Natural killer cell treated with Interleukin-12 subunit alpha and Interleukin-12 subunit beta and Interleukin-15 and Interleukin-18, amount 100 ng/mL, for 72 hours (primary cell): ENCODE measurements around the gene TRABD2A. TPM values are rescaled to one million over a fixed set of nuclear protein-coding genes. Genes with fewer than 3 reads are reported as not detected.

ENCODE experiments used
- ATAC-seq, 2 donors: fragments of 150-1000 bp; cut with Tn5 transposase in 1 of 2; sonication (Bioruptor Pico), chemical (Tn5 transposase) in 1 of 2; 2 replicates each; pipeline ENCODE4 v1.10.0; 2021
- DNase-seq: peaks from one replicate; pipeline ENCODE4 v3.0.0; 2022; ENCODE audit warnings: low spot score
- H3K27ac Mint-ChIP-seq, 2 donors: 1 replicate in 1 of 2; 2 replicates in 1 of 2; pipeline ENCODE4 v1.8.0; 2022; ENCODE audit warnings: mixed read lengths in 2 of 2, mild to moderate bottlenecking in 1 of 2, moderate library complexity in 1 of 2
- H3K27me3 Mint-ChIP-seq, 2 donors: 1 replicate in 1 of 2; 2 replicates in 1 of 2; pipeline ENCODE4 v1.8.0; 2022; ENCODE audit warnings: mixed read lengths in 2 of 2
- H3K36me3 Mint-ChIP-seq: one replicate; pipeline ENCODE4 v1.8.0; 2022; ENCODE audit warnings: mixed read lengths
- H3K4me1 Mint-ChIP-seq, 2 donors: 1 replicate in 1 of 2; 2 replicates in 1 of 2; pipeline ENCODE4 v1.8.0; 2022; ENCODE audit warnings: low read depth in 2 of 2, mixed read lengths in 2 of 2, mild to moderate bottlenecking in 1 of 2
- H3K4me3 Mint-ChIP-seq: one replicate; pipeline ENCODE4 v1.8.0; 2022; ENCODE audit warnings: mixed read lengths
- H3K9me3 Mint-ChIP-seq: 2 replicates; pipeline ENCODE4 v1.8.0; 2022; ENCODE audit warnings: mixed read lengths
- total RNA-seq, 2 donors: library from RNA; stranded (reverse); gene quantifications; one replicate each; pipeline ENCODE4 v1.2.3, GENCODE V29; 2022

TRABD2A gene
- total RNA-seq, 2 donors from 2014 or later = 6.6 to 18.3 TPM

DNA sequence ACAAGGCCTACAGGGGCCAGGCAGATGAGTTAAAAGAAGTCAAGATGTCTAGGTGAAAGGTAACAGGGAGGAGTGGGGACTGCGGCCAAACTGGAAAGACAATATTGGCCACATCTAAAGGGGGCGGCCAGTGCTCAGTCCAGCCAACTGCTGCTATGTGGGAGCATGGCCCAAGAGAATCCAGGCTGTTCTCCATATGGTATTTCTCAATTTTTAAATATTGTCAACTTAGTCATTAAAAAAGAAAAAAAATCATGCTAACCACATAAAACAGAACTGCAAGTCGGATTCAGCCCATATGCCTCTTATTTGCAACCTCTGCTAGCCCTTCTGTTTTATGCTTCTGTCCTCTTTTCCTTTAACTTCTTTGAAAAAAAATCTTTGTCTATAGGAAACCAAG lies 14.8 kb downstream of the TRABD2A start:
- Mint-ChIP-seq H3K9me3 (no peaks in the 10 kb centered on the region), H3K27ac (no peak overlapping the region), H3K4me3 (no peak overlapping the region), H3K27me3 (peaks cover 0 to 3% of the 10 kb centered on the region in 2 donors), H3K36me3 (no peaks in the 10 kb centered on the region), H3K4me1 (peaks cover 7 to 10% of the 10 kb centered on the region in 2 donors)
- ATAC-seq (no peak), DNase-seq (no peak)

DNA sequence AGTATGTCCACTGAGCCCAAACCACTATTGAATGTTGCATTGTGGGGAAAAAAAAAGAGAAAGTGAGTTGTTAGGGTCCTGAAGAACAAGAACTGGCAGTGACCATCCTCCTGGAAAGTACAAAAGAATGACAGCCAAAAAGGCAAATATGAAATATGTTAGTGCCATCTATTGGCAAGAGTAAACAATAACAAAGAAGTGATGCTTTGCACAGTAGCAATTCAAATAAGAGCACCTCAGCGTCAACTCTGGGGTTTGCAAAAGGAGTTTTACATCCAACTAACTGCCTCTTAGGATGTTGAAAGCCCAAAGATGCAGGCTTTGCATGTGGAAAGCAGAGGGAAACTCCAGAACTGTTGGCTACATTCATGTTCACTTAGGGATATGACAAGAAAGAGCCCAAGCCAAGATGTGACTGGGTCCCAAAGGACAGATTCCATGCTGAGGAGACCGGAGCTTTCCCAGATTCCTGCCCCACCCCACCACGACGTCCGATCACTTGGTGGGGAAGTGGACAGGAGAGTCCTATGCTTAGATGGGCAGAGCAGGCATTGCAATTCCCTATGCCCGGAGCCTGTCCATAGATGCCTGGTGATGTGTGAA lies 15.6 kb downstream of the TRABD2A start:
- ATAC-seq (no peak), DNase-seq (peak; percentile 44)
- H3K27me3 Mint-ChIP-seq = no peaks in the 10 kb centered on the region
- H3K4me1 Mint-ChIP-seq = peaks cover 7 to 12% of the 10 kb centered on the region in 2 donors
- H3K36me3 Mint-ChIP-seq = no peaks in the 10 kb centered on the region
- H3K27ac Mint-ChIP-seq = peak overlapping the region; percentile 53 to 76
- no peak overlapping the region for H3K4me3 Mint-ChIP-seq
- H3K9me3 Mint-ChIP-seq = no peaks in the 10 kb centered on the region

DNA sequence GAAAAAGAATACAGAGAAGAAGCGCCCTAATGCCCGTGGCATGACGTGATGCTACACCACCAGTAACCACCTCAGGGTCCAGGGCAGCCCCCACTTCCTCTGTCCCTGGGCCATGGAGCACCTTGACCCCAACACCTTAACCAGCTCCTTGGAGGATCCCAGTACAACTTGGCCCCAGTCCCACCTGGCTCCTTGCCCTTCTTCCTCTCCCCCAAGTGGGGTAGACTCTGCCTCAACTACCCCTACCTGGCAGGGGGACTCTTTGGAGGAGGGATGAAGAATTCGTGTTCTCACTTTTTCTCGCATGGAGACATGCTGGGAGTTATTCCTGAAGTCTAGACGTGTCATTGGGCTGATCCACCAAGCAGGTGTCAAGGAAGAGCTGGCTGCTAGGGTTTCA lies 18.9 kb downstream of the TRABD2A start:
- Mint-ChIP-seq H3K4me3 (no peak overlapping the region), H3K4me1 (peaks cover 30 to 41% of the 10 kb centered on the region in 2 donors), H3K9me3 (no peaks in the 10 kb centered on the region), H3K36me3 (no peaks in the 10 kb centered on the region), H3K27ac (peak overlapping the region in 1 of 2 donors; percentile 16), H3K27me3 (no peaks in the 10 kb centered on the region)
- DNase-seq (peak; percentile 53), ATAC-seq (no peak)

DNA sequence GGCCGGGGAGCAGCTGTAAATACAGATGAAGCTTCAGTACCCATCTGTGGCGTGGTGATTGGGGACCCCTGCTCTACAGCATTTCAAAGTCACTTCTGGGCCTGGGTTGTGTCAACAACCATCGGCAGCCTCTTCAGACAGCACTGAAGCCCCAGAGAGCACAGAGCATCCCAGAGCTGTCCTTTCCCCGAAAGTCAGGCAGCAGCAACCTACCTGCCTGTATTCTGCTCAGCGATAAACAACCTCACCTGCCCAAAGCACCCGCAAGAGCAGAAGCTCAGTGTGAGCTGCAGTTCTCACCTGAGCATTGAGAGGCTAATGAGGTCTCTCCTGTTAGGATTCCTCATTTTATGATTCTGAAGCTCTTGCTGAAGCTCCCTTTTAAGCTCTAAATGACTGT lies 19.3 kb downstream of the TRABD2A start:
- no peaks in the 10 kb centered on the region for H3K9me3 Mint-ChIP-seq
- DNase-seq (no peak), ATAC-seq (no peak)
- no peaks in the 10 kb centered on the region for H3K36me3 Mint-ChIP-seq
- peak overlapping the region in 1 of 2 donors; percentile 16 for H3K27ac Mint-ChIP-seq
- H3K4me3 Mint-ChIP-seq = no peak overlapping the region
- H3K4me1 Mint-ChIP-seq = peaks cover 35 to 45% of the 10 kb centered on the region in 2 donors
- H3K27me3 Mint-ChIP-seq = no peaks in the 10 kb centered on the region

DNA sequence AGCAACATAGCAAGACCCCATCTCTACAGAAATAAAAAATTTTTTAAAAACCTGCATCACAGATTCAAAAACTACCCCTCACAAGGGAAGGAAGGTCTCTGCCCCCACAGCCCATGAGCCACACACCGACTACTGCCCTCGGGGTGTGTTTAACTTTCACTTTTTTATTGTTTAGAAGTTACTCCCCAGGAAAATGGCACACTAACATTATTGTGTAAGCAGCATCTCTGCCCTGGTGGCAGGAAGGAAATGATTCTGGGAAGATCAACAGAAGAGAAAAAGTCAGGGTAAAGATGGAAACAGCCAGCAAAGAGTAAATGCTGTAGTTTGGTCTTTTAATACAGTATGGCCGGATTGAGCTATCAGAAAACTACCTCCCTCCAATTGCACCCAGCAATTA lies 21.9 kb downstream of the TRABD2A start:
- ATAC-seq = no peak
- DNase-seq = no peak
- Mint-ChIP-seq H3K4me1 (peaks cover 37 to 48% of the 10 kb centered on the region in 2 donors), H3K9me3 (no peaks in the 10 kb centered on the region), H3K27me3 (no peaks in the 10 kb centered on the region), H3K36me3 (no peaks in the 10 kb centered on the region), H3K27ac (peak overlapping the region; percentile 22 to 50), H3K4me3 (peak overlapping the region; percentile 30)

DNA sequence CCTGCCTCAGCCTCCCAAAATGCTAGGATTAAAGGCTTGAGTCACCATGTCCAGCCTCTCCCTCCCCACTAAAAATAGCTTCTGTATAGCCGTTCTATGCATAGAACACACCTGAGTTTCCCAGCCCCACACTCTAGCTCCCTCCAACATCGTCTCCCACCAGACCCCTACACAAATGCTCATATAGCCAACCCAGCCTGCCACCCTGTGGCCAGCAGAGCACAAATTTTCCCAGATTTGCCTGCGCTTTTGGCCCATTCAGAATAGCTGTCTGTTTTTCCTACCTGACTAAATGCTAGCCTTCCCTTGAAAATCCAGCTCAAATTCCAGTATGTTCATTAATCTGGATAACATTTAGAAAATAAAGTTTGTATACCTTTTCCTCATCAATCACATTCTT lies 22.8 kb downstream of the TRABD2A start:
- H3K4me3 Mint-ChIP-seq = no peak overlapping the region
- ATAC-seq (no peak), DNase-seq (peak; percentile 23)
- H3K36me3 Mint-ChIP-seq = peaks cover 3% of the 10 kb centered on the region
- H3K4me1 Mint-ChIP-seq = peaks cover 37 to 48% of the 10 kb centered on the region in 2 donors
- H3K27me3 Mint-ChIP-seq = no peaks in the 10 kb centered on the region
- H3K27ac Mint-ChIP-seq = peak overlapping the region; percentile 22 to 65
- peaks cover under 1% of the 10 kb centered on the region for H3K9me3 Mint-ChIP-seq

GRCh38 chr2:84857566-84857965 lies 23.3 kb downstream of the TRABD2A start:
- H3K4me3 Mint-ChIP-seq = no peak overlapping the region
- H3K9me3 Mint-ChIP-seq = peaks cover 4% of the 10 kb centered on the region
- DNase-seq = peak; percentile 56
- no peak for ATAC-seq
- H3K27ac Mint-ChIP-seq = peak overlapping the region; percentile 22 to 65
- H3K27me3 Mint-ChIP-seq = no peaks in the 10 kb centered on the region
- peaks cover 6% of the 10 kb centered on the region for H3K36me3 Mint-ChIP-seq
- H3K4me1 Mint-ChIP-seq = peaks cover 39 to 48% of the 10 kb centered on the region in 2 donors

DNA sequence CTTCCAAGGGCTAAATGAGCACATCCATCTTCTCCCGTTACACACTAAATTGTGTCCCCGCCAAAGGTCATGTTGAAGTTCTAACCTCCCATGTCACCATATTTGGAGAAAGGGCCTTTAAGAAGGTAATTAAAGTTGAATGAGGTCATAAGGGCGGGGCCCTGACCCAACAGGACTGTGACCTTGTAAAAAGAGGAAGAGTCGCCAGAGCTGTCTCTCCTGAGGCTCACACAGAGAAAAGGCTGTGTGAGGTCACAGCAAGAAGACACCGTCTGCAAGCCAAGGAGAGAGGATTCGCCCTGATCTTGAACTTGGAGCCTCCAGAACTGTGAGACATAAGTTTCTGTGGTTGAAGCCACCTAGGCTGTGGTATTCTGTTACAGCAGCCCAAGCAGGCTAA lies 24.1 kb downstream of the TRABD2A start:
- no peaks in the 10 kb centered on the region for H3K27me3 Mint-ChIP-seq
- H3K36me3 Mint-ChIP-seq = peaks cover 6% of the 10 kb centered on the region
- H3K4me3 Mint-ChIP-seq = peak overlapping the region; percentile 32
- H3K9me3 Mint-ChIP-seq = peaks cover 4% of the 10 kb centered on the region
- DNase-seq (peak; percentile 44), ATAC-seq (peak; percentile 32 to 74)
- H3K4me1 Mint-ChIP-seq = peaks cover 44 to 48% of the 10 kb centered on the region in 2 donors
- peak overlapping the region; percentile 22 to 65 for H3K27ac Mint-ChIP-seq

DNA sequence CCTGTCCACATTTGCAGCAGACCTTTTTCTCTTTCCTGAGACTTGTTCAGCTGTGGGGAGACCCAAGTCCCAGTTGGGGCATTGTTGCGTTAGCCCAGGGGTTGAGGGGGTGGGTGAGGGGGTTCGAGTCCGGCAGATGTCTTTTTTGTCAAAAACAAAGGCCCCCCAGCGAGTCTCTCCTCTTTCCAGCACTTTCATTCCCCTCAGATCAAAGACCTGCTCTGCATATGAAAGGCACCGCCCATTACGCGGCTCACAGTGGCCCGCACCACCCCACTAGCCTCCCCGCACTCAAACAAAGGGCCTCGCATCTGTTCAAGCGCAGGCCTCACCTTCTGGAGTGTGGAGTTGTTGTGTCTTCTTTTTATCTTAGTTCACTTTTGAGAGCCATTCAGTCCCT lies 25.2 kb downstream of the TRABD2A start:
- DNase-seq (peak; percentile 18), ATAC-seq (no peak)
- Mint-ChIP-seq H3K9me3 (peaks cover 4% of the 10 kb centered on the region), H3K4me3 (no peak overlapping the region), H3K36me3 (peaks cover 6% of the 10 kb centered on the region), H3K4me1 (peaks cover 47 to 53% of the 10 kb centered on the region in 2 donors), H3K27me3 (no peaks in the 10 kb centered on the region), H3K27ac (peak overlapping the region in 1 of 2 donors; percentile 65)

- Mint-ChIP-seq H3K27ac (peak overlapping the region in 1 of 2 donors; percentile 21), H3K9me3 (peaks cover 4% of the 10 kb centered on the region), H3K36me3 (peaks cover 6% of the 10 kb centered on the region), H3K4me1 (peaks cover 47 to 48% of the 10 kb centered on the region in 2 donors), H3K27me3 (no peaks in the 10 kb centered on the region), H3K4me3 (no peak overlapping the region)
- no peak for ATAC-seq
- peak; percentile 18 for DNase-seq
Measured at GRCh38 chr2:84854850-84855249, 26.0 kb downstream of the TRABD2A start.

DNA sequence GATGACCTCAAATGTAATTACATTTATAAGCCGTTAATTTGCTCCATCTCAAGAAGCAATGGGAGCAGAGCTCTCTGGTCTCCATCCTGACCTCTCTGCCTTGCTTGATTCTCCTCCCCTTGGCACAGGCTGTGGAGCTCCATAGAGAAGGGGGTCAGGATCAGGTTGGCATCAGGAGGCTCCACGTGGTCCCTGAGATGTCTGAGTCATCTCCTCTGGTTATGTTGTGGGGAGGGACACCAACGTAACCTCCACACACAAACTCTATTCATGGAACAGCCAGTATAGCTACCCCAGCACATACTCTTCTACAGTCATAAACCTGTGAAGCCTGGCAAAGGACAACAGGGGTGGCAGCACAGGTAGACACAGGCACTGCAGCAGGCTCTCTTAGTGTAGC lies 29.0 kb downstream of the TRABD2A start:
- ATAC-seq (no peak), DNase-seq (no peak)
- Mint-ChIP-seq H3K36me3 (peaks cover 6% of the 10 kb centered on the region), H3K4me1 (peaks cover 45 to 46% of the 10 kb centered on the region in 2 donors), H3K27me3 (no peaks in the 10 kb centered on the region), H3K4me3 (no peak overlapping the region), H3K9me3 (peaks cover 7% of the 10 kb centered on the region), H3K27ac (peak overlapping the region in 1 of 2 donors; percentile 64)

DNA sequence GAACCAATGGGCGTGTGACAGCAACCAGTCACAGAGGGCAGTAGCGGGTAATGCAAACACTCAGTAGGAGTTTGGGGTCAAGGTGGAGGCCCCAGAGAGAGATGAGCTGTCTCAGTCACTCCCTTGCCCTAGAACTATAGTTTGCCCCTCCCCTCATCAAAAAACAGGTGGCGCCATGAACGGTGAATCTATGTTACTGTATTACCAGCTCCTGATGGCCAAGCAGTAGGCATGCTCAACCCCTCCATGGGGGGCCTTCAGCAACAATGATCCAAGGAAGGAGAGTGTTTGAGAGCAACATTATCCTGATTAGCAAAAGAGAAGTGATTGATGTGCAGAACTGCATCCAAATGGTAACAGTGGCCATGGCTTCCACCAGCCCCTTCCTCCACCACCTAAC lies 30.4 kb downstream of the TRABD2A start:
- peaks cover 6% of the 10 kb centered on the region for H3K36me3 Mint-ChIP-seq

DNA sequence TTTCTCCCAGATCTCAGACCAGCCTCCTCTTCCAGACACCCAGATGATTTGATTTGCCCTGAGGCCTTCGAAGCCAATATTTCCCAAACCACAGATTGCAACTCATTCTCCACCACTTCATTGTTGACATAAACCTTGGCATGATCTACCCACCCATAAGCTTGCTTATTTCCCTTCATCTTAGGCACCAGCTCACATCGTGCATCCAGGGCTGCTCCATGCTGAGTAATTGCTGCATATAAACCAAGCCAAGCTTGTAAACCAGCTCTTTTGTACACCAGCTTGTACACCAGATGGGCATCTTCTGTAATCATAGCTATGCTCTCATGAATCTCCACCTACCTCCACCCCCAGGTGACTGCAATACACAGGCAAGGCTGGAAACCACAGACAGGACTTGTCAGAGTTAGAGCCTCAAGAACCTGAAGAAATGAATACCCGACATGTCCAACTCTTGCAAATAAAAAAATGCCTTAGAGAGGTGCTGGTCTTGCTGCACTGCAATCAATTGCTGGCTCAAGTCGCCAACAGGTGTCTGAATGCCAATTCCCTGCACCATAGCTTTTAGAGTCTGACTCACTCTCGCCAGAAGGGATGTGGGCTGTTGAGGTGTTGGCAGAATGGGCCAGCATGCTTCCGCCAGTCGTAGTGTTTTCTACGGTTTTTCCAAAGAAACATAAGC lies 31.5 kb downstream of the TRABD2A start:
- peak; percentile 54 for DNase-seq
- peak in 1 of 2 donors; percentile 59 for ATAC-seq
- Mint-ChIP-seq H3K9me3 (peaks cover 7% of the 10 kb centered on the region), H3K4me3 (peak overlapping the region; percentile 62), H3K4me1 (peaks cover 51 to 52% of the 10 kb centered on the region in 2 donors), H3K27ac (peak overlapping the region; percentile 22 to 54), H3K27me3 (no peaks in the 10 kb centered on the region), H3K36me3 (peaks cover 6% of the 10 kb centered on the region)

More for the DNA sequence above, 30.4 kb downstream of the TRABD2A start:
- Mint-ChIP-seq H3K27ac (peak overlapping the region in 1 of 2 donors; percentile 54), H3K27me3 (no peaks in the 10 kb centered on the region), H3K4me3 (no peak overlapping the region), H3K4me1 (peaks cover 54% of the 10 kb centered on the region in 2 donors), H3K9me3 (peaks cover 7% of the 10 kb centered on the region)
- ATAC-seq = no peak
- DNase-seq = no peak

DNA sequence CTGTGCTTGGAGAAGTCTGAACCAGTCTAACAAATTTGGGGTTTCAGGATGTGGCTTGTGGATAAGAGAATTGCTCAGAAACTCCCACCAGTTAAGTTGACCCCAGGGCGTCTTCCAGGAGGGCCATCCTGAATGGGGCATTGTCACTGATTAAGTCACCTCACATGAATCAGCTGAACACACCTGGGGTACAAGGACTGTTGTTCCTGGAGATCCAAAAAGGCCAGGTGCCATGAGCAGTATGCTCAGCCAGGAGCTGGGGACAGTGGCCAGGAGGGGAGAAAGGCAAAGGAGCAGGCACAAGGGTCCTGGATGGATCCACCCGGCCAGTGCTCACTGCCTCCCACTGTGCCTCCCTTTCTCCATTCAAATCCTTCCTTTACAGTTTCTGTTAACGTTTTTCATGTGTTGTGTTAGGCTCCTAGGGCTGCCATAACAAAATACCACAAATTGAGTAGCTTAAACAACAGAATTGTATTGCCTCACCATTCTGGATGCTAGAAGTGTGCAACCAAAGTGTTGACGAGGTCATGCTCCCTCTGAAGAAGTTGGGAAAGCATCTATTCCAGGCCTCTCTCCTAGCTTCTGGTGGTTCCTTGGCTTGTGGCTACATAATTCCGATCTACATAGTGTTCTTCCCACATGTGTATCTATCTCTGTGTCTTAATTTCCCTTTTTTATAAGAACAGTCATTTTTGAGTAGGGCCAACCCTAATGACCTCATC lies 33.4 kb downstream of the TRABD2A start:
- H3K9me3 Mint-ChIP-seq = peaks cover 3% of the 10 kb centered on the region
- ATAC-seq (no peak), DNase-seq (peak; percentile 28)
- H3K4me1 Mint-ChIP-seq = peaks cover 57 to 61% of the 10 kb centered on the region in 2 donors
- H3K27me3 Mint-ChIP-seq = no peaks in the 10 kb centered on the region
- H3K4me3 Mint-ChIP-seq = peak overlapping the region; percentile 74
- no peaks in the 10 kb centered on the region for H3K36me3 Mint-ChIP-seq
- peak overlapping the region; percentile 87 to 98 for H3K27ac Mint-ChIP-seq
